Putamen (tissue), 1 donor: ENCODE data around the gene CEP85L.

Experiments
- DNase-seq: peaks from one replicate; pipeline ENCODE4 v3.0.0-alpha.2; 2016; ENCODE audit warnings: low spot score

Gene CEP85L

GRCh38 chr6:118620202-118620601 is 31.2 kb downstream of the CEP85L start:
- DNase-seq: no peak

GRCh38 chr6:118618676-118619377 is 32.6 kb downstream of the CEP85L start:
- DNase-seq: peak; percentile 26

- no peak for DNase-seq
Measured at GRCh38 chr6:118617417-118617816, 34.0 kb downstream of the CEP85L start.

- no peak for DNase-seq
Measured at GRCh38 chr6:118611334-118611733, 40.1 kb downstream of the CEP85L start.

- no peak for DNase-seq
Measured at GRCh38 chr6:118606858-118607257, 44.5 kb downstream of the CEP85L start.

GRCh38 chr6:118606268-118606667 is 45.1 kb downstream of the CEP85L start:
- no peak for DNase-seq

GRCh38 chr6:118603372-118603771 is 48.0 kb downstream of the CEP85L start:
- no peak for DNase-seq

GRCh38 chr6:118602300-118602699 is 49.1 kb downstream of the CEP85L start:
- no peak for DNase-seq

- DNase-seq: no peak
Measured at GRCh38 chr6:118598324-118598723, 53.1 kb downstream of the CEP85L start.

- DNase-seq: no peak
Measured at GRCh38 chr6:118597636-118598035, 53.8 kb downstream of the CEP85L start.

GRCh38 chr6:118596774-118597320 is 54.5 kb downstream of the CEP85L start:
- DNase-seq: no peak

- DNase-seq: no peak
Measured at GRCh38 chr6:118594877-118595276, 56.5 kb downstream of the CEP85L start.

GRCh38 chr6:118591897-118592296 is 59.5 kb downstream of the CEP85L start:
- no peak for DNase-seq

GRCh38 chr6:118589649-118590365 is 61.6 kb downstream of the CEP85L start:
- no peak for DNase-seq

- DNase-seq: no peak
Measured at GRCh38 chr6:118589186-118589585, 62.2 kb downstream of the CEP85L start.

GRCh38 chr6:118588626-118589025 is 62.8 kb downstream of the CEP85L start:
- no peak for DNase-seq

GRCh38 chr6:118586746-118587485 is 64.5 kb downstream of the CEP85L start:
- no peak for DNase-seq

- DNase-seq: no peak
Measured at GRCh38 chr6:118584911-118585310, 66.5 kb downstream of the CEP85L start.

GRCh38 chr6:118581489-118581959 is 69.9 kb downstream of the CEP85L start:
- no peak for DNase-seq

GRCh38 chr6:118580585-118581419 is 70.6 kb downstream of the CEP85L start:
- DNase-seq: peak; percentile 72

GRCh38 chr6:118579786-118580185 is 71.6 kb downstream of the CEP85L start:
- no peak for DNase-seq

GRCh38 chr6:118578617-118579016 is 72.8 kb downstream of the CEP85L start:
- no peak for DNase-seq
